ENCODE results near the gene EZH2. TPM values are rescaled to one million over a fixed set of nuclear protein-coding genes. Genes with fewer than 3 reads are reported as not detected.

Gene EZH2
- total RNA-seq (10.7 and 12.2 TPM in 2 replicates), polyA plus RNA-seq (11.7 and 13.2 TPM in 2 replicates)

DNA sequence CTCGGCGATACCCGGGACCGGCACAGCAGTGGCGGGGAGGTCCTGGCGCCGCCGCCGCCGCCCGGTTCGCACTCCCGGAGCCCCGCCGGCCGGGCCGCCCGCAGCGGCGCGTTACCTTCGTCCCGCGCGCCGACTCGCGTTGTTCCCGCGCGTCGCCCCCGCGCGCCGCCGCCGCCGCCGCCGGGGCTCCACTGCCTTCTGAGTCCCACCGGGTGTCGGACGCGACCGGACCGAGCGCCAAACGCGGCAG lies at the start of gene EZH2:
TSS of gene EZH2 (minus strand) at position 243 of the 250 bp plus-strand sequence. CDS start 36,993 bp downstream, outside the sequence.
- Histone ChIP-seq H3K9me2 (replicated peaks; ENCODE audit: insufficient read depth) (no peaks in the 10 kb centered on the region), H3K27me3 (no peaks in the 10 kb centered on the region), H2AFZ (peak within 1 kb of the TSS; percentile 93), H3K4me1 (ENCODE audit: insufficient read depth) (peaks cover 7% of the 10 kb centered on the region), H3K27ac (peak within 1 kb of the TSS; percentile 99), H3K79me2 (peaks cover 45% of the 10 kb centered on the region), H4K20me1 (ENCODE audit: insufficient read depth, poor library complexity, severe bottlenecking) (no peaks in the 10 kb centered on the region), H3K36me3 (replicated peaks; ENCODE audit: insufficient read depth, low read depth) (no peaks in the 10 kb centered on the region), H3K9me3 (ENCODE audit: low read depth) (no peaks in the 10 kb centered on the region), H3K4me2 (peak within 1 kb of the TSS; percentile 88), H3K4me3 (peak within 1 kb of the TSS; percentile 99)
- TF ChIP-seq EZH2phosphoT487 (IDR thresholded peaks at IDR 0.05; ENCODE audit: low read depth, severe bottlenecking, unreplicated experiment) (no peak), EZH2 (IDR thresholded peaks at IDR 0.05; ENCODE audit: borderline replicate concordance) (no peak), CTCF (IDR thresholded peaks at IDR 0.05; ENCODE audit: poor library complexity) (no peak)
- DNase-seq (ENCODE audit: low spot score) = no peak
- WGBS (ENCODE audit: low lambda C conversion rate, missing lambda C conversion rate) = 1% methylated on average over 46 of the region's 50 CpGs

GRCh38 chr7:148931470-148931869 lies 47.4 kb upstream of the EZH2 start:
- H3K9me3 ChIP-seq (ENCODE audit: low read depth) = no peaks in the 10 kb centered on the region
- DNase-seq (ENCODE audit: low spot score) = no peak
- no peaks in the 10 kb centered on the region for H4K20me1 ChIP-seq (ENCODE audit: insufficient read depth, poor library complexity, severe bottlenecking)
- H3K79me2 ChIP-seq = no peaks in the 10 kb centered on the region
- no peaks in the 10 kb centered on the region for H3K9me2 ChIP-seq (replicated peaks; ENCODE audit: insufficient read depth)
- no peaks in the 10 kb centered on the region for H3K27me3 ChIP-seq
- H3K4me2 ChIP-seq = no peak overlapping the region
- H3K4me3 ChIP-seq = no peak overlapping the region
- H3K36me3 ChIP-seq (replicated peaks; ENCODE audit: insufficient read depth, low read depth) = no peaks in the 10 kb centered on the region
- H2AFZ ChIP-seq = no peak overlapping the region
- 94% methylated on average over 5 of the region's 5 CpGs for WGBS (ENCODE audit: low lambda C conversion rate, missing lambda C conversion rate)
- TF ChIP-seq EZH2phosphoT487 (IDR thresholded peaks at IDR 0.05; ENCODE audit: low read depth, severe bottlenecking, unreplicated experiment) (no peak), EZH2 (IDR thresholded peaks at IDR 0.05; ENCODE audit: borderline replicate concordance) (no peak), CTCF (IDR thresholded peaks at IDR 0.05; ENCODE audit: poor library complexity) (no peak)
- no peaks in the 10 kb centered on the region for H3K4me1 ChIP-seq (ENCODE audit: insufficient read depth)
- H3K27ac ChIP-seq = no peak overlapping the region

GRCh38 chr7:148930335-148930734 lies 46.2 kb upstream of the EZH2 start:
- no peak overlapping the region for H3K4me2 ChIP-seq
- no peak for DNase-seq (ENCODE audit: low spot score)
- TF ChIP-seq EZH2 (IDR thresholded peaks at IDR 0.05; ENCODE audit: borderline replicate concordance) (no peak), CTCF (IDR thresholded peaks at IDR 0.05; ENCODE audit: poor library complexity) (no peak), EZH2phosphoT487 (IDR thresholded peaks at IDR 0.05; ENCODE audit: low read depth, severe bottlenecking, unreplicated experiment) (no peak)

GRCh38 chr7:148929176-148929575 lies 45.1 kb upstream of the EZH2 start:
- 99% methylated on average over 6 of the region's 6 CpGs for WGBS (ENCODE audit: low lambda C conversion rate, missing lambda C conversion rate)
- TF ChIP-seq EZH2 (IDR thresholded peaks at IDR 0.05; ENCODE audit: borderline replicate concordance) (no peak), EZH2phosphoT487 (IDR thresholded peaks at IDR 0.05; ENCODE audit: low read depth, severe bottlenecking, unreplicated experiment) (no peak), CTCF (IDR thresholded peaks at IDR 0.05; ENCODE audit: poor library complexity) (no peak)
- H3K9me3 ChIP-seq (ENCODE audit: low read depth) = no peaks in the 10 kb centered on the region
- H3K4me1 ChIP-seq (ENCODE audit: insufficient read depth) = no peaks in the 10 kb centered on the region
- H3K27me3 ChIP-seq = no peaks in the 10 kb centered on the region
- no peak overlapping the region for H2AFZ ChIP-seq
- no peaks in the 10 kb centered on the region for H3K36me3 ChIP-seq (replicated peaks; ENCODE audit: insufficient read depth, low read depth)
- H3K79me2 ChIP-seq = no peaks in the 10 kb centered on the region
- H3K27ac ChIP-seq = no peak overlapping the region
- no peak overlapping the region for H3K4me2 ChIP-seq
- H4K20me1 ChIP-seq (ENCODE audit: insufficient read depth, poor library complexity, severe bottlenecking) = no peaks in the 10 kb centered on the region
- H3K9me2 ChIP-seq (replicated peaks; ENCODE audit: insufficient read depth) = no peaks in the 10 kb centered on the region
- DNase-seq (ENCODE audit: low spot score) = no peak
- H3K4me3 ChIP-seq = no peak overlapping the region

More at GRCh38 chr7:148930335-148930734, 46.2 kb upstream of the EZH2 start:
- no peaks in the 10 kb centered on the region for H4K20me1 ChIP-seq (ENCODE audit: insufficient read depth, poor library complexity, severe bottlenecking)
- H3K27me3 ChIP-seq = no peaks in the 10 kb centered on the region
- H3K36me3 ChIP-seq (replicated peaks; ENCODE audit: insufficient read depth, low read depth) = no peaks in the 10 kb centered on the region
- no peaks in the 10 kb centered on the region for H3K79me2 ChIP-seq
- 93% methylated on average over 10 of the region's 10 CpGs for WGBS (ENCODE audit: low lambda C conversion rate, missing lambda C conversion rate)
- no peak overlapping the region for H3K4me3 ChIP-seq
- H3K27ac ChIP-seq = no peak overlapping the region
- H2AFZ ChIP-seq = no peak overlapping the region
- H3K9me2 ChIP-seq (replicated peaks; ENCODE audit: insufficient read depth) = no peaks in the 10 kb centered on the region
- H3K4me1 ChIP-seq (ENCODE audit: insufficient read depth) = no peaks in the 10 kb centered on the region
- no peaks in the 10 kb centered on the region for H3K9me3 ChIP-seq (ENCODE audit: low read depth)

All from hepatocyte (in vitro differentiated cells).